HL-60 (cell line): ENCODE data around the gene DNAJC15.

ENCODE experiments used
- DNase-seq, 2 experiments: peaks; one replicate each; pipeline ENCODE4 v3.0.0-alpha.2; 2010 to 2020; ENCODE audit warnings: low read depth in 1 of 2, low spot score in 1 of 2
- H3K27ac ChIP-seq: fragments of 250-450 bp; sonication (Bioruptor Pico); replicated peaks from 2 replicates; pipeline ENCODE4 v1.5.1; 2020; ENCODE audit warnings: mild to moderate bottlenecking, moderate library complexity
- H3K27me3 ChIP-seq: fragments of 250-450 bp; sonication (Bioruptor Pico); 2 replicates; pipeline ENCODE4 v1.5.1; 2021; ENCODE audit warnings: mild to moderate bottlenecking, moderate library complexity; ENCODE audit not compliant: insufficient read depth, poor library complexity, severe bottlenecking
- H3K4me3 ChIP-seq: replicated peaks from 2 replicates; pipeline ENCODE4 v1.5.1; 2011; ENCODE audit warnings: mild to moderate bottlenecking, control low read depth, low read length; ENCODE audit not compliant: insufficient read depth
- GABPA ChIP-seq: IDR thresholded peaks from 2 replicates; pipeline ENCODE4 v1.6.1; 2012; ENCODE audit warnings: low read depth
- POLR2AphosphoS5 ChIP-seq: IDR thresholded peaks from 2 replicates; pipeline ENCODE4 v1.6.1; 2012; ENCODE audit warnings: low read depth
- SPI1 ChIP-seq: IDR thresholded peaks from 2 replicates; pipeline ENCODE4 v1.6.1; 2012; ENCODE audit warnings: low read depth, mild to moderate bottlenecking, borderline replicate concordance
- TF ChIP-seq, protein P1 (sequence below): IDR thresholded peaks from 2 replicates; pipeline ENCODE4 v1.6.1; 2012; ENCODE audit warnings: low read depth; ENCODE audit not compliant: insufficient replicate concordance
- TF ChIP-seq, protein P2 (sequence below): IDR thresholded peaks from one replicate; pipeline ENCODE4 v1.5.1; 2011; ENCODE audit warnings: low read length, control low read depth, inconsistent platforms; ENCODE audit not compliant: insufficient read depth

Gene DNAJC15

DNA sequence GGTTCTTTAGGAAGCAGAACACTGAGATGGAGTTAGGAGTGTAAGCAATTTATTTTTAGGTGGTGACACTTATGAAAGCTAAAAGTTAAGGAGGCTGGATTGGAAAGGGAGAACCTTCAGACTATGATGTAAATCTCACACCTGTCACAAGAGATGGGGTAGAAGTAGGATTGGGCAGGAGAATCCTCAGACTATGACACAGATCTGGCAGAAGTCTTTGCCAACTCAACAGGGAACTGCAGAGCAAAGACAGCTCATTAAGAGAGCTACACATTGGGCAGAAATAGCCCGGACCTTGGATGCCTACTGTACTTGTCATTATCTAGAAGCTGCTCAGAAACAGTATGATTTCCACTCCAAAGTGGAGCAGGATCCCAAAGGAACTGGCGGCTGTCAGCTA is 134.4 kb downstream of the DNAJC15 start:
- TF ChIP-seq, protein P1, sequence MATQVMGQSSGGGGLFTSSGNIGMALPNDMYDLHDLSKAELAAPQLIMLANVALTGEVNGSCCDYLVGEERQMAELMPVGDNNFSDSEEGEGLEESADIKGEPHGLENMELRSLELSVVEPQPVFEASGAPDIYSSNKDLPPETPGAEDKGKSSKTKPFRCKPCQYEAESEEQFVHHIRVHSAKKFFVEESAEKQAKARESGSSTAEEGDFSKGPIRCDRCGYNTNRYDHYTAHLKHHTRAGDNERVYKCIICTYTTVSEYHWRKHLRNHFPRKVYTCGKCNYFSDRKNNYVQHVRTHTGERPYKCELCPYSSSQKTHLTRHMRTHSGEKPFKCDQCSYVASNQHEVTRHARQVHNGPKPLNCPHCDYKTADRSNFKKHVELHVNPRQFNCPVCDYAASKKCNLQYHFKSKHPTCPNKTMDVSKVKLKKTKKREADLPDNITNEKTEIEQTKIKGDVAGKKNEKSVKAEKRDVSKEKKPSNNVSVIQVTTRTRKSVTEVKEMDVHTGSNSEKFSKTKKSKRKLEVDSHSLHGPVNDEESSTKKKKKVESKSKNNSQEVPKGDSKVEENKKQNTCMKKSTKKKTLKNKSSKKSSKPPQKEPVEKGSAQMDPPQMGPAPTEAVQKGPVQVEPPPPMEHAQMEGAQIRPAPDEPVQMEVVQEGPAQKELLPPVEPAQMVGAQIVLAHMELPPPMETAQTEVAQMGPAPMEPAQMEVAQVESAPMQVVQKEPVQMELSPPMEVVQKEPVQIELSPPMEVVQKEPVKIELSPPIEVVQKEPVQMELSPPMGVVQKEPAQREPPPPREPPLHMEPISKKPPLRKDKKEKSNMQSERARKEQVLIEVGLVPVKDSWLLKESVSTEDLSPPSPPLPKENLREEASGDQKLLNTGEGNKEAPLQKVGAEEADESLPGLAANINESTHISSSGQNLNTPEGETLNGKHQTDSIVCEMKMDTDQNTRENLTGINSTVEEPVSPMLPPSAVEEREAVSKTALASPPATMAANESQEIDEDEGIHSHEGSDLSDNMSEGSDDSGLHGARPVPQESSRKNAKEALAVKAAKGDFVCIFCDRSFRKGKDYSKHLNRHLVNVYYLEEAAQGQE = no peak
- no peak for TF ChIP-seq POLR2AphosphoS5
- no peak for TF ChIP-seq GABPA
- TF ChIP-seq SPI1 = no peak
- TF ChIP-seq, protein P2, sequence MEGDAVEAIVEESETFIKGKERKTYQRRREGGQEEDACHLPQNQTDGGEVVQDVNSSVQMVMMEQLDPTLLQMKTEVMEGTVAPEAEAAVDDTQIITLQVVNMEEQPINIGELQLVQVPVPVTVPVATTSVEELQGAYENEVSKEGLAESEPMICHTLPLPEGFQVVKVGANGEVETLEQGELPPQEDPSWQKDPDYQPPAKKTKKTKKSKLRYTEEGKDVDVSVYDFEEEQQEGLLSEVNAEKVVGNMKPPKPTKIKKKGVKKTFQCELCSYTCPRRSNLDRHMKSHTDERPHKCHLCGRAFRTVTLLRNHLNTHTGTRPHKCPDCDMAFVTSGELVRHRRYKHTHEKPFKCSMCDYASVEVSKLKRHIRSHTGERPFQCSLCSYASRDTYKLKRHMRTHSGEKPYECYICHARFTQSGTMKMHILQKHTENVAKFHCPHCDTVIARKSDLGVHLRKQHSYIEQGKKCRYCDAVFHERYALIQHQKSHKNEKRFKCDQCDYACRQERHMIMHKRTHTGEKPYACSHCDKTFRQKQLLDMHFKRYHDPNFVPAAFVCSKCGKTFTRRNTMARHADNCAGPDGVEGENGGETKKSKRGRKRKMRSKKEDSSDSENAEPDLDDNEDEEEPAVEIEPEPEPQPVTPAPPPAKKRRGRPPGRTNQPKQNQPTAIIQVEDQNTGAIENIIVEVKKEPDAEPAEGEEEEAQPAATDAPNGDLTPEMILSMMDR = no peak
- DNase-seq = no peak
- Histone ChIP-seq H3K27me3 (no peaks in the 10 kb centered on the region), H3K4me3 (no peak overlapping the region), H3K27ac (no peak overlapping the region)

DNA sequence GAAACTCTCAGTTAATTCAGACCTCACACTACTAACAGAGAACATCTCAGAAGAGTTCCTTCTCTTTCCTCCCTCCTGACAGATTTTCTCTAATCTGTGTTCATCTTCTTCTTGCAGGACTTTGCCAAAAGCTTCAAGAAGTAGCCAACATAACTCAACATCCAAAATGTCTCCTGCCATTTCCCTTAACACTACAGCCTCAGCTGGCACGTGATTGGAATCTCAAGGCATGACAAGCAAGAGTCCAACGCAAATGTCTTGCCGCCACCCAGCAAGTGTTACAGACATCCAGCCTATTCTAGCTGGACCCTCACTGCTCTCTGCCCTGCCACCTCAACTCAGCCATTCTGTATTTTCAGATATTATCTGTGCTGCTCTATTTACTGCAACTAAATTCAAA is 135.1 kb downstream of the DNAJC15 start:
- Histone ChIP-seq H3K27ac (no peak overlapping the region), H3K27me3 (no peaks in the 10 kb centered on the region), H3K4me3 (no peak overlapping the region)
- DNase-seq = no peak
- TF ChIP-seq GABPA (no peak), SPI1 (no peak)
- TF ChIP-seq, protein P2 = no peak

DNA sequence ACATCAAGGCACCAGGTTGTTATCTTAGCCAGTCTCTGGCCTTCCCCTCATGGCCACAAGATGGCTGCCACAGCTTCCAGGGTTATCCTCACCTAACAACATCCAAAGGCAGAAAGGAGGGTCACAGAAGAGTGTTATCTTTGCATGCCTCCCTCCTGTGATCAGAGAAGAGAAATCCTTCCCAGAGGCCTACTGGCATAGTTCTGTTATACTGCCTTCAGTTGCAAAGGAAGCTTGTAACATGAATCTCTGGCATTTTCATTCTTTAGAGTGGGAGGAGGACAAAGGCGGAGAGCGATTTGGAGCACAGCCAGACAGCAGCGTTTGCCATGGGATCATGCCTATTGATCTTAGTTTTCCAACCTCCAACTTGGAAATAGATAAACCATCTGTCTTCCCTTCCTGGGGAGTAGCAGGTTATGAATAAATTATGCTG is 135.7 kb downstream of the DNAJC15 start:
- no peak for TF ChIP-seq GABPA
- TF ChIP-seq, protein P1 = no peak
- no peak for TF ChIP-seq SPI1
- TF ChIP-seq, protein P2 = no peak
- TF ChIP-seq POLR2AphosphoS5 = no peak
- no peak overlapping the region for H3K27ac ChIP-seq
- no peak overlapping the region for H3K4me3 ChIP-seq
- DNase-seq = no peak
- H3K27me3 ChIP-seq = no peaks in the 10 kb centered on the region
